NCI-H526 (cell line): Measurements from ENCODE around the gene BPHL.
"Not testable (repeated sequence)": the region's sequence is repeated elsewhere in the genome, so short reads cannot be mapped to it uniquely, and the experiment has no call there.

Experiments
- DNase-seq, 2 experiments: peaks; one replicate each; lab custom pipeline; 2025; lab: John Stamatoyannopoulos, UW

The BPHL gene

DNA sequence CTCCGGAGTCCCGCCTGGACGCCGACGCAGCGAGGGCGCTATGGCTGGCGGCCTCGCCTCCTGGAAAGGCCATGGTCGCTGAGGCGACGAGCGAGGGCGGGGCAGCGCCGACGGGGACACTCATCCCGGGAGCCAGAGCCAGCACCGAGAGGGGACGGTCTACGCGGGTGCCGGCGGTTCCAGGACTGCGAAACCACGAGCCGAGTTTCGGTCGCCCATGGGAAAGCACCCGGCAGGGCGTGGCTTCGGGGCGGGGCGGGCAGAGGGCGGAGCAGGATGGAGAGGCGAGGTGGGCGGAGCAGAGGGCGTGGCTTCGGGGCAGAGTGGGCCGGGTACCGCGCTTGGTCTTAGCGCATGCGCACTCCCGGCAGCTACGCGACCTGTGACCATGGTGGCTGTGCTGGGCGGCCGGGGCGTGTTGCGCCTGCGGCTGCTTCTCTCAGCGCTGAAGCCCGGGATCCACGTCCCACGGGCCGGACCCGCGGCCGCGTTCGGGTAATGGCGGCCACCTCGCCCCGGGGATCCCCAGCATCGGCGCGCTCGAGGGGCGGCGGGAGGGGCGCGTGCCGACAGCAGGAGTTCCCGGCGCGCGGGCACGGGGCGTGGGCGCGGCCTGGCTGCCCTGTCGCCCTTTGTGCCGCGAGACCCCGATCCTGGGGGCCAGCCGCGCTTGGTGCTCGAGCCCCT is at the start of gene BPHL:
Gene BPHL (plus strand): TSS at position 359 of the 687 bp plus-strand sequence. CDS start 30 bp downstream, at position 389.
- peak; percentile 78 to 98 for DNase-seq

DNA sequence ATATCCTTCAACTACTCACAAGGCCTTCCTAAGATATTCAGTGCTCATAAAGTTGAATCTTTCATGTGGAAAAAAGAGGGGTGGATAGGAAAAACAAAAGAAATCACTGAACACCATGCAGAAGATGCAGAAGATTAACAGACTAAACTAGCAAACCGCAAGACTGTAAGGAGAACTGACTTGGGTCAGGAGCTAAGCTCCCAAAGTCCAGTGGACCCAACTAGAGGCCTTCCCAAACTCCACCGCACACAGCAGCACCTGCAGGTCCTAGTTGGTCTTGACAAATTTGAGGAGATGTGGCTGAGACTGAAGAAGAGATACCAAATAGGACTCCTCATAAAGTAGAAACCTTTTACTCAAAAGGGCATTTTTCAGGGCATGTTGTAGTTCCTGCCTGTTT is 46.9 kb upstream of the BPHL start:
- no peak for DNase-seq

DNA sequence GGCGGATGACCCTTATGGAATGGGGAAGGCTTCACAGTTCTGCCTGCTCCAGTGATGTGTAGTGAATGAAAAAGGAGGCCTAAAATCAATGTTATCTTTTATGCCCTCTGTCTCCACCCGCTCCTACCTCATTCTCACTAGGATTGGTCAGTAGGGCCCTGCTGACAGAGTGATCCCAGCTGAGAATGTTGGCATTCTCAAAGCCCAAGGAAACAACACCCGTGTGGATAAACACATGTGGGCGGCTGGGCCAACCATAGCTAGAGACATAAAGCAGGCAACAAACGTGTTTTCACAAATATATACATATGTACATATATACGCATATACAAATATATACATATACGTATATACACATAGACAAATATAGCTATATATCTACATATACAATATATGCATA is 45.7 kb upstream of the BPHL start:
- no peak for DNase-seq

DNA sequence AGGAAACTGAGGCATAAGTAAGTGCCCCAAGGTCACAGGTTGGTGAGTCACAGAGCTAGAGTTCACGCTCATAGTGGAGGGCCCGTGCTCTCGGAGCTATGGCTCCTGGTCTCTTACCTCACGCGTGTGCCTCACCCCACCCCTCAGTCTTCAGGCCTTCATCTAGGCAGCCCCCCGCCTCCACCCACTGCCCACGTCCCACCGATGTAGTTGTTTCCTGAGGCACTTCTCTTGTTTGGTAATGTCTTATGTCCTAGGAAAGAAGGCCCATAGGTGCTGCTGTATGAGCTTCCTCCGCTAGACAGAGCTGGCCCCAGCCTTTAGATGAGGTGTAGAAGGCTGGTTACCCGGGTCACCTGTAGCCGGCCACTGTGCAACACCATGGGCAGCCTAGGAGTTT is 45.1 kb upstream of the BPHL start:
- DNase-seq: no peak

DNA sequence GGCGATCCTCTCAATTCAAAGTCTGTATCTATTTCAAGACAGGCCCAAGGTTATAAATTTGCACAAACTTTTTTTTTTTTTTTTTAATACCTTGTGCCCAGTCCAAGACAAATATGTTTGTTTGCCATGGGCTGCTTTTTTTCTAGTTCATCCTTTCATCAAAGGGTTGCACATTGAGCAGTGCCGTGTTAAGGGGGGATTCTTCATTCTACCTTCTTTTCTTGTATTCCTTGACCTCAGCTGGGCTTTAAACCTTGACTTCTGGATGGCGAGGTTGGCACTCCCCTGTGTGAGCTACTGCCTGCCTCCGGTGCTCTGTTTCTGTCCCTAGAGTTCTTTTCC is 42.8 kb upstream of the BPHL start:
- no peak for DNase-seq

DNA sequence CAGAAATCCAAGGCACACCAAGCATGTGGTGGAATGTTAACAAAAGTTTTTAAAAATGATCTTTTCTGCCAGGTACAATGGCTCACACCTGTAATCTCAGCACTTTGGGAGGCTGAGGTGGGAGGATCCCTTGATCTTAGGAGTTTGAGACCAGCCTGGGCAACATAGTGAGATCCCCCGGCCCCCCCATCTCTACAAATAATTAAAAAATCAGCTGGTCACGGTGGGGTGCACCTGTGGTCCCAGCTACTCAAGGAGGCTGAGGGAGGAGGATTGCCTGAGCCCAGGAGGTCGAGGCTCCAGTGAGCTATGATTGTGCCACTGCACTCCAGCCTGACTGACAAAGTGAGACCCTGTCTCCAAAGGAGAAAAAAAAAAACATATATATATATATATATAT is 42.2 kb upstream of the BPHL start:
- no peak for DNase-seq

DNA sequence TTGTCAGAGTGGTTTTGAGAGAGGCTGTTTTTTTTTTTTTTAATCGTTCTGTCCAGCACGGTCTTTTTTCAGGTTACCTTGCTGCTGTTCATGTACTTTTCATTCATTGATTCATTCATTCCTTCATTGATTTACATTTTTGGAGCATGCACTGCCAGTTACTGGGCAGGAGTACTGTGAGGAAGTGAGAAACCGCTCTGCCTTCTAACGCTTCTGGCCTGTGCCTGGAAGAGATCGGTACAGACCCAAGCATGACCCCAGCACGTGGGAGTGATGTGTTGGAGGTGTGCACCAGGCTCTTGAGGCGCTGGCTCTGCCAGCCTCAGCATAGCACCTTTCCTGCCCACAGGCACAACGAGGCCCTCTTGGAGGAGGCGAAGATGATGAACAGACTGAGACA is 41.1 kb upstream of the BPHL start:
- no peak for DNase-seq

DNA sequence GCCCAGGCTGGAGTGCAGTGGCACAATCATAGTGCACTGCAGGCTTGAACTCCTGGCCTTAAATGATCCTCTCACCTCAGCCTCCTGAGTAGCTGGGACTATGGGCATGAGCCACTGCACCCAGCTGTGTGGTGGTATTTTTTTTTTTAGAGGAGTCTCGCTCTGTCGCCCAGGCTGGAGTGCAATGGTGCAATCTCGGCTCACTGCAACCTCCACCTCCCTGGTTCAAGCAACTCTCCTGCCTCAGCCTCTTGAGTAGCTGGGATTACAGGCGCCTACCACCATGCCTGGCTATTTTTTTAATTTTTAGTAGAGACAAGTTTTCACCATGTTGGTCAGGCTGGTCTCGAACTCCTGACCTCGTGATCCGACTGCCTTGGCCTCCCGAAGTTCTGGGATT is 39.6 kb upstream of the BPHL start:
- DNase-seq: not testable (repeated sequence)

DNA sequence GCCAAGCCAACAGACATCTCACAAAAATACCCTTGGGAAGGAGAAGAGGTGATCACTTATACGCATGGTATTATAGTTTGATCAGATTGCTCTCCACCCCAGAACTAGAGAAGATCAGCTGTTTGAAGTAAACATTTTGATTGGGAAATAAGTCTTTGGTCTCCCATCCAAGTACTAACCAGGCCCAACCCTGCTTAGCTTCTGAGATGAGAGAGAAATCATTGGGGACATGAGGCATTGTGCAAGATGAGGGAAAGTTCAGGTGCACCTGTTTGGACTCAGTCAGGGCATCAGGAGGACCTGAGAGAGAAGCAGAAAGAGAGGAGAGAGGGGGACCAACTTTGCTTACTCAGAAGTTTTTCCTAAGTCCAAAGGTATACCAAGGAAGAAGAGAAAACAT is 38.8 kb upstream of the BPHL start:
- no peak for DNase-seq

DNA sequence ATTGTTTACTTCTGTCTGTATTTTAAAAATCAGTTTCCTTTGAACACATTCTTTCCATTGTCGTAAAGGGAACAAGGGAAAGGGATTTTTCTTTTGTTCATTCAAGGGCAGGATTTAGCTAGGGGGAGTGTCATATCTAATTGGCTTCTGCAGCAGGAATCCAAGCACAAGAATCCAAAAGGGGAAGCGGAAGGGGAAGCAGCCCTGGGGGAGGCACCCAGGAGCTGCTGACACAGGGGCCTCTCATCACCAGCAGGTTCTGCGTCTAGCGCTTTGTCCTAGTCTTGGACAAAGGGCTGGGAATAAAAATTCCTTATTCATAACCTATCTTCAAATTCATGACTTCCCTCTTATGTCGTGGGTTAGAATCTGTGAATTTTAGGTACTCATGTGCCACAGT is 36.6 kb upstream of the BPHL start:
- DNase-seq: no peak

DNA sequence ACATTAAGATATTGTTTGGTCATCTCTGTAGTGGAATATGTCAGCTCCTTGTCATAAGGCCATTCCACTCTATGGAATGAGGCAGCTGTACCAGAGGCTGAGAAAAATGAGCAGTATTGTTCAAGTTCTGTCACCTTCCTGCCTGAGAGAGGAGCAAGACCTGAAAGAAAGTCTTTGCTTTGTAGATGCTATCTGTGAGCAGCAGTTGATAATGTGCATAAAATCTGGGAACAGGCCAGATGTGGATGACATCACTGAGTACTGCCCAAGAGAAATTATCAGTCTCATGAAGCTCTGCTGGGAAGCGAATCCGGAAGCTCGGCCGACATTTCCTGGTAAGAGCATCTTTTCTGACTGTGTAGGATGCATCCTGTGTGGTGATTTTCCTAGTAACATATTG is 33.4 kb upstream of the BPHL start:
- no peak for DNase-seq

DNA sequence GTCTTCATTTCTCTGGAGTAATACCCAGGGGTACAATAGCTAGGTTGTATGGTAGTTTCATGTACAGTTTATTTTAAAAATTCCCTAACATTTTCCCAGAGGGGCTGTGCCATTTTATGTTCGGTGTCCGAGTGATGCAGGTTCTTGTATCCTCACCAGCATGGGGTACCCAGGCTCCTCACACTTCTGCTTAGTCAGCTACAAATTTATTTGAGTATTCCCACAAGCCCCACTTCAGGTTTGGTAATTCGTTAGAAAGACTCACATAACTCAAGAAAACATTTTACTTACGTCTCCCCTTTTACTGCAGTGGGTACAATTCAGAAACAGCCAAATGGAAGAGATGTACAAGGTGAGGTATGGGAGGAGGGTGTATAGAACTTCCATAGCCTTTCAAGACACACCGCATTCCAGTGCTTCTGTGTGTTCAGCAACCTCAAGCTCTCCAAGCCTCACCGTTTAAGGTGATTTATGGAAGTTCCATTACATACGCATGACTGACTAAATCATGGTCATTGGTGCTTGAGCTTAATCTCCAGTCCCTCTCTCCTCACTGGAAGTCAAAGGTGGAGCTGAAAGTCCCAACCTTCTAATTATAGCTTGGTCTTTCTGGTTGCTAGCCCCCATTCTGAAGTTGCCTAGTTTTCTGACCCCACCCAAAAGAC is 32.1 kb upstream of the BPHL start:
- no peak for DNase-seq

DNA sequence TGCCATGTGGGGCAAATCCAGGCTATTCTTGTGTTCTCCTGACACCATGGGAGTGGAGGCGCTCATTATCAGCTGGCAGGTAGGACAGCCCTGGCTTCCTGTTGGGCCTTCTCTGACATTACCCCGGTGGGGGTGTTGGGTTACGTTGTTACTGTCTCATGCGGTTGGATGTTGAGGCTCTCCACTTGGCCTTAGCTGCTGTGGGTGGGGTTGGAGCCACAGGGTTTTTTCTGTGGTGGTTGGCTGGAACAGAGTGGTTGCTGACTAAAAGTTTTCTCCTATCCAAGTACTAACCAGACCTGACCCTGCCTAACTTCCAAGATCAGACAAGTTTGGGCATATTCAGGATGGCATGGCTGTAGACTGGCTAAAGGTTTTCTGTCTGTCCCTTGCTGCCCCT is 30.1 kb upstream of the BPHL start:
- DNase-seq: no peak

DNA sequence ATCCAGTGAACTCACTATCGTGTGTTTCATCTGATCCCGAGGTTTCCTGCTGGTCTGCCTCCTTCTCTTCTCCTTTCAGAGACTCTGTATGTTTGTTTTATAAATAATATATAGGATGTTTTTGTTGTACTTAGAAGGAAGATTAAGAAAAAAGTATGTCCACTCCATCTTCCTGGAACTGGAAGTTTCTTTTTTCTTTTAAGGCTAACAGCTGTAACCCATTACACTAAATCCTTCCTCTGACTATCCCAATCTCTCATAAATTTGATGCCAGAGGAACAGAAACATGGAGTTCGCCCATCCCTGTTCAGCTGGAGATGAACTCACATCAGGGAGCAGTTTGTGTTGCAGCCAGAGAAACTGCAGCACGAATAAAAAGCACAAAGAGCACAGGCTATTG is 29.5 kb upstream of the BPHL start:
- no peak for DNase-seq

DNA sequence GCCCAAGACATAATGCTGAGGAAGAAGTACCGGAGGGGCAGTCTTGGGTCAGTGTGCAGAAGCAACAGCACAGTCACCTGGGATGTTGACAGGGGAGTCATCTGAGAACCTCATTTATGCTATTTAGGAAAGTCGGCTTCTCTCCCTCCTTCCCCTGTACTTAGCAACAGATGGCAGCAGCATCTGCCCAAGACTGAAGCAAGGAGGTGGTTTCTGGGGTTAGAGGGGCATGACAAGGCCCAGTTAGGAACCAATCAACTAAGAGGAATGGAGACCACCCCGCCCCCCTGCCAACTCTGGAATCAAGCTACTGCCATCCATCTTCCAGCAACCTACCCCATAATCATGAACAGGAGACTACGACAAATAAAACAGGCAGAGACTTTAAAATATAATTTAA is 28.5 kb upstream of the BPHL start:
- no peak for DNase-seq

DNA sequence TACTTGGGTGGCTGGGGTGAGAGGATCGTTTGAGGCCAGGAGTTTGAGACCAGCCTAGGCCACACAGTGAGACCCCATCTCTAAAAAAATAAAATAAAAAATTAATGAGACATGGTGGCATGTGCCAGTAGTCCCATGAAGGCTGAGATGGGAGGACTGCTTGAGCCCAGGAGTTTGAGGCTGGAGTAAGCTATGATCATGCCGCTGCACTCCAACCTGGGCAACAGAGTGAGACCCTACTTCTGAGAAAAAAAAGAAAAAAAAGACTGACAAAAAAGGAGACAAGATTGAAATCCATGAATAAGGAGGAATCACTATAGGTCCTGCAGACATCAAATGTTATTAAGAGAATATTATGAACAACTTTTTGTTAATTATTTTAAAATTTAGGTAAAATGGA is 23.7 kb upstream of the BPHL start:
- no peak for DNase-seq

DNA sequence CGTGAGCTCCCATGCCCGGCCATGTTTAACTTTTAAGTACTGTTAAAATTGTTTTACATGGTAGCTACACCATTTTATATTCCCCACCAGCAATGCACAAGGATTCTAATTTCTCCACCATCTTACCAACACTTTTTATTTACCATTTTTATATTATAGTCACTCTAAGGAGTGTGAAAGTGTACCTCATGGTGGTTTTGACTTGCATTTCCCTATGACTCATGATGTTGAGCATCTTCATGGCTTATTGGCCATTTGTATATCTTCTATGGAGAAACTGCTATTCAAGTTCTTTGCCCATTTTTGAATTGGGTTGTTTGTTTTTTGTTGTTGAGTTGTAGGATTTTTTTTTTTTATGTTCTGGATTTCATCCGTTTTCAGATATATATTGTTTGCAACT is 15.6 kb upstream of the BPHL start:
- DNase-seq: no peak

DNA sequence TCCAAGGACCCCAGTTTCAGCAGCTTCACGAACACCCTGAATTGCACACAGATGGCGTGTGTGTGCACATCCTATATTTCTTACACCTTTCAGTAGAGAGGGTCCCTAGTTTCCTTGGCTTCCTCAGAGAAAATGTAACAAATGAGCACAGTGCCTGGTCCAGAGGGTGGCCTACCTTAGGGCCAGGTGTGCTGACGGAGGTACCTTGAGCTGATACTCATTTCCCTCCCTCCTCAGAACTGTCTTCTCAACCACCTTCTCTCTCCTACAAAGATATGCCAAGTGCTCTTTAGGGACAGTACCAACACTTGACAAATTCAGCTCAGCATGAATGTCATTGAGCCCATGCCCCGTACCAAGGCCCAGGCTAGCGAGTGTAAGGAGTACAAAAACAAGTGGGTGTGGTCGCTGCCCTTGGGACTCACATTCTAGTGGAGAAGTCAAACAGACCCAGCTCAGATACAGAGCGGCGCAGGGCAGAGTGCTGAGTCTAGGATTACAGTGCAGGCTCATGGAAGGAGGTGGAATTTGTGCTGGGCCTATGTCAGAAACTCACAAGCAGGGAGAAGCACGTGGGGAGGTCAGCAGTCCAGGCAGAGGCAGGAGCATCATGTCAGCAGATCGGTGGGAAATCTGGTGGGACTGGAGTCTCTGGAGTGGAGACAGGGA is 9.6 kb upstream of the BPHL start:
- no peak for DNase-seq

DNA sequence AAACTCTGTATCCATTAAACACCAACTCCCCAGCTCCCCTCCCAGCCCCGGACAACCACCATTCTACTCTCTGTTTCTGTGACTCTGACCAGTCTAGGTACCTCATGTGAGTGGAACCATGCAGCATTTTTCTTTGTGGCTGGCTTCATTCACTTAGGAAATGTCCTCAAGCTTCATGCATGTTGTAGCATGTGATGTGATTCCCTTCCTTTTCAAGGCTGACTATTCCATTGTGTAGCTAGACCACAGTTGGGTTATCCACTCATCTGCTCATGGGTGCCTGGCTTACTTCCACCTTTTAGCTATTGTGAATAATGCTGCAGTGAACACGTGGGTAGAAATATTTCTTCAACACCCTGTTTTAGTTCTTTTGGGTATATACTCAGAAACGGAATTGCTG is 8.8 kb upstream of the BPHL start:
- DNase-seq: no peak

DNA sequence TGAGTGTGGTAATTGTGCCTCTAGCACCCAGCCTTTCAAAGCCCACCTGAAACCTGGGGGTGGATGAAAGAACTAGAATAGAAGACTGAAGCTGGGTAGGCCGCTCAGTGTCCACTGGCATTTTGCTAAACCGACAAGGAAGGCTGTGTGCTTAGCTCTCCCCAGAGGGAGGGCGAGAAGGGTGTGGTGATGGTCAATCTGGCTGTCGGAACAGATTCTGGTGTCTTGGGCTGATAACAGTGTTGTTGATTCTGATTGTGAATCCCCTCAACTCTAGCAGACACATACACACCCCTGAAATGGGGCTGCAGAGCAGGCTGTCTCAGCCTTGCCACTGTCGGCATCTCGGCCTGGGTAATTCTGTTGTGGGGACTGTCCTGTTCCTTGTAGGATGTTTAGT is 4.1 kb upstream of the BPHL start:
- no peak for DNase-seq

DNA sequence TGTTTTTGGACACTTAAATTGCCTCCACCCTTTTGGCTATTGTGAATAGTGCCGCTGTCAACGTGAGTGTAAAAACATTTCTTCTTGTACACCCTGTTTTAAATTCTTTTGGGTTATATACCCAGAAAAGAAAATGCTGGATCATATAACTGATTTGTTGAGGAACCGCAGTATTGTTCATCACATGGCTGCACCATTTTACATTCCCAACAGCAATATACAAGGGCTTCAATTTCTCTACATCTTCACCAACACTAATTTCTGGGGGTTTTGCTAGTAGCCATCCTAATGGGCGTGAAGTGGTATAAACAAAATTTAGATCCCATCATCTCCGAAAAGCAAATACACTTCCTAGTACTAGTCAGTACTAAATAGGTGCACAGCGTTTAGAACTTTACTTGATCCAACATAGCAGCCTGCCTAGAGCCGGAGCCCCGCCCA is 579 bp upstream of the BPHL start:
- no peak for DNase-seq

DNA sequence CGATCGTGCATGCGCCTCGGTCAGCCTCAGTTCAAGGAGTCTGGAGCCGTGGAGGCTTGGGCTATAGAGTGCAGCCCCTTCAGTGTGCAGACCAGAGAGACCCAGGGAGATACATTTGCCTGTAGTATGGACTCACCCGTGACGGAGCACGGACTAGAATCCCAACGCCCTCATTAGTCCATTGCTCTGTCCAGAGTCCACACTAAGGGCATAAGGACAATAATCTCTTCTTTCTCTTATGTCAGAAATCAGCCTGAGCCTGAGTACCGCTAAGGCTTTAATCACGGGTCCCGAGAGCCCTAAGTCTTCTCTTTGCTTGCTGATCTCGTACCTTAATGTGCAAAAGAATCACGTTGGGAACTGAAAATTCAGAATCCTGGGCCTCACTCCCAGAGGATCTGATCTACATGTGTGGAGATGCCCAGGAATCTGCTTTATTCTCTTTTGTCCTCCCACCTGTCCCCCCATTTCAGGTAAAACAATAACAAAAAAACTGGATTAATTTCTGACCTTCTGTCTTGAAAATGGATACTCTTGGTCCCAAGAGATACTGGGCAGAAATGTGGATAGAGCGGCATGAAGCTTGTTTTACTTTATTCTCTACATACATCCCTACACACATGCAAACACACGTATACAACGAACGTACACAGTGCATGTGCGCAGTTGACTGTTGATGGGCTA is 671 bp downstream of the BPHL start:
- DNase-seq: peak; percentile 38 to 61

DNA sequence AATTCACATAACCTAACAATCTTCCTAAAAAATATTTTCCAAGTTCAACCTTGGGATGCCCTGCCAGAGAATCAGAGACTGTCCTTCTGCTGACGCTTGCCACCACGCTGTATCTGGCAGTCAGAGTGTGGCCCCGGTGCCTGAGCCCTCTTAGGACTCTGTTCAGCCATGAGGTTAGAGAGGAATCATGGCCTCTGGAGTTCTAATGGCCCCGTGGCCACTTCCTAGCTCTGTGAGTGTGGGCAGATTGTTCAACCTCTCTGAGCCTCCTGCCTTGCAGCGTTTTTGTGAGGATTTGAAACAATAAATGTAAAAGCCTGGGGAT is 2.2 kb downstream of the BPHL start:
- no peak for DNase-seq
